SK-N-SH (cell line): ENCODE results near the gene ZNF18. TPM values are rescaled to one million over a fixed set of nuclear protein-coding genes. Genes with fewer than 3 reads are reported as not detected.
A peak's percentile ranks its signal among the peaks of the same experiment; 100 is the strongest.

Experiments
- CTCF ChIA-PET: fragments of 300-600, 350-600 bp; formaldehyde crosslinking; extraction: SDS; loops from one replicate; lab custom pipeline; 2021; lab: Yijun Ruan, JAX
- POLR2A ChIA-PET: fragments of 350-600 bp; sonication (Branson Sonifier 250); formaldehyde crosslinking; extraction: SDS; loops from one replicate; lab custom pipeline; 2020; ENCODE audit warnings: antibody characterized with exemption, inconsistent platforms; lab: Yijun Ruan, JAX
- DNase-seq: peaks from one replicate; pipeline ENCODE4 v3.0.0; 2012
- H2AFZ ChIP-seq: fragments of 200-600 bp; sonication (generic); 2 replicates; pipeline ENCODE4 v1.8.1; 2016; ENCODE audit warnings: antibody characterized with exemption, mild to moderate bottlenecking, low read depth
- H3F3A ChIP-seq: fragments of 200-600 bp; sonication (generic); replicated peaks from 2 replicates; pipeline ENCODE3; 2016; ENCODE audit warnings: antibody characterized with exemption, mild to moderate bottlenecking; ENCODE audit not compliant: insufficient read depth
- H3K27ac ChIP-seq, 2 experiments: fragments of 200-500 bp in 1 of 2; fragments of 200-600 bp in 1 of 2; sonication (Bioruptor generic) in 1 of 2; sonication (generic), shearing (Covaris generic) in 1 of 2; 2 replicates each; pipeline versions ENCODE4 v1.5.1 to v1.6.1; 2014 to 2016; ENCODE audit warnings: low read depth in 2 of 2, inconsistent platforms in 1 of 2, low read length in 1 of 2, mild to moderate bottlenecking in 1 of 2, mixed read lengths in 1 of 2
- H3K27me3 ChIP-seq: fragments of 200-600 bp; sonication (generic), shearing (Covaris generic); 2 replicates; pipeline ENCODE4 v1.6.1; 2016; ENCODE audit warnings: mixed run types; ENCODE audit not compliant: insufficient read depth
- H3K36me3 ChIP-seq, 2 experiments: fragments of 200-500 bp in 1 of 2; fragments of 200-600 bp in 1 of 2; sonication (Bioruptor generic) in 1 of 2; sonication (generic) in 1 of 2; replicated peaks in 1 of 2; 2 replicates each; pipeline versions ENCODE3 to v1.5.1; 2014 to 2016; ENCODE audit warnings: low read length in 1 of 2, mild to moderate bottlenecking in 1 of 2; ENCODE audit not compliant: insufficient read depth in 2 of 2, control insufficient read depth in 1 of 2
- H3K4me1 ChIP-seq, 2 experiments: fragments of 200-500 bp in 1 of 2; fragments of 200-600 bp in 1 of 2; sonication (Bioruptor generic) in 1 of 2; sonication (generic), shearing (Covaris generic) in 1 of 2; 2 replicates each; pipeline versions ENCODE4 v1.5.1 to v1.6.1; 2014 to 2016; ENCODE audit warnings: low read depth in 1 of 2, low read length in 1 of 2, mixed run types in 1 of 2; ENCODE audit not compliant: insufficient read depth in 2 of 2, control insufficient read depth in 1 of 2
- H3K4me2 ChIP-seq: fragments of 200-600 bp; sonication (generic), shearing (Covaris generic); 2 replicates; pipeline ENCODE4 v1.6.1; 2017; ENCODE audit warnings: mixed run types
- H3K4me3 ChIP-seq, 2 experiments: fragments of 200-500 bp in 1 of 2; fragments of 200-600 bp in 1 of 2; sonication (Bioruptor generic) in 1 of 2; sonication (generic), shearing (Covaris generic) in 1 of 2; 2 replicates each; pipeline versions ENCODE4 v1.5.1 to v1.8.1; 2014 to 2016; ENCODE audit warnings: low read depth in 2 of 2, inconsistent platforms in 1 of 2, low read length in 1 of 2, mild to moderate bottlenecking in 1 of 2, mixed read lengths in 1 of 2, moderate library complexity in 1 of 2
- H3K79me2 ChIP-seq: fragments of 200-600 bp; sonication (generic); 2 replicates; pipeline ENCODE4 v1.8.1; 2017; ENCODE audit warnings: mild to moderate bottlenecking; ENCODE audit not compliant: insufficient read depth
- H3K9ac ChIP-seq: fragments of 200-600 bp; sonication (generic); 2 replicates; pipeline ENCODE4 v1.6.1; 2017; ENCODE audit warnings: mixed run types
- H3K9me2 ChIP-seq: fragments of 200-600 bp; sonication (generic); 2 replicates; pipeline ENCODE4 v1.6.1; 2017; ENCODE audit warnings: mixed run types
- H3K9me3 ChIP-seq: fragments of 200-600 bp; sonication (generic); 2 replicates; pipeline ENCODE4 v1.6.1; 2017; ENCODE audit warnings: mixed run types, mild to moderate bottlenecking, moderate library complexity
- H4K20me1 ChIP-seq: fragments of 200-600 bp; sonication (generic); 2 replicates; pipeline ENCODE4 v1.6.1; 2017; ENCODE audit warnings: mild to moderate bottlenecking, mixed run types; ENCODE audit not compliant: insufficient read depth
- CHD2 ChIP-seq: fragments of 150-350 bp; IDR thresholded peaks from 2 replicates; pipeline ENCODE4 v1.6.1; 2018; ENCODE audit warnings: low read length; ENCODE audit not compliant: partially characterized antibody
- ELF1 ChIP-seq: IDR thresholded peaks from 2 replicates; pipeline ENCODE4 v1.4.0; 2012
- FOSL2 ChIP-seq: IDR thresholded peaks from 2 replicates; pipeline ENCODE4 v1.4.0; 2012; ENCODE audit warnings: low read depth, mild to moderate bottlenecking, moderate library complexity, borderline replicate concordance
- FOXJ3 ChIP-seq: sonication (generic); formaldehyde crosslinking; IDR thresholded peaks from 2 replicates; pipeline ENCODE4 v1.5.1; 2020; ENCODE audit warnings: mild to moderate bottlenecking, missing genetic modification reagents
- GABPA ChIP-seq: IDR thresholded peaks from 2 replicates; pipeline ENCODE4 v1.4.0; 2012; ENCODE audit warnings: low read depth, mild to moderate bottlenecking
- JUND ChIP-seq: IDR thresholded peaks from 2 replicates; pipeline ENCODE4 v1.4.0; 2012
- MEF2A ChIP-seq: IDR thresholded peaks from 2 replicates; pipeline ENCODE4 v1.4.0; 2012; ENCODE audit warnings: low read depth, borderline replicate concordance
- MXI1 ChIP-seq: IDR thresholded peaks from 2 replicates; pipeline ENCODE4 v1.6.1; 2012; ENCODE audit warnings: mild to moderate bottlenecking, low read depth, low read length, improper control_type of control experiment
- NFIC ChIP-seq: IDR thresholded peaks from 2 replicates; pipeline ENCODE4 v1.4.0; 2012; ENCODE audit warnings: borderline replicate concordance
- NRF1 ChIP-seq: IDR thresholded peaks from 2 replicates; pipeline ENCODE4 v1.6.1; 2012; ENCODE audit warnings: low read depth, mild to moderate bottlenecking, low read length
- POLR2AphosphoS5 ChIP-seq: IDR thresholded peaks from 2 replicates; pipeline ENCODE4 v1.6.1; 2012; ENCODE audit warnings: low read depth, low read length
- RCOR1 ChIP-seq: fragments of 150-350 bp; IDR thresholded peaks from 2 replicates; pipeline ENCODE4 v1.6.1; 2017; ENCODE audit warnings: antibody characterized with exemption, low read length
- SMC3 ChIP-seq: IDR thresholded peaks from 2 replicates; pipeline ENCODE4 v1.6.1; 2012; ENCODE audit warnings: low read depth, low read length, improper control_type of control experiment
- TCF12 ChIP-seq: IDR thresholded peaks from 2 replicates; pipeline ENCODE4 v1.4.0; 2012
- YY1 ChIP-seq: IDR thresholded peaks from 2 replicates; pipeline ENCODE4 v1.4.0; 2012; ENCODE audit warnings: low read depth, mild to moderate bottlenecking
- WGBS: methylation state at CpG from one replicate; pipeline ENCODE4 v1.1.6; 2017; ENCODE audit warnings: low lambda C conversion rate; 5-methylcytosine and 5-hydroxymethylcytosine counted together
- polyA plus RNA-seq, 3 experiments: library from polyadenylated mRNA; depleted of rRNA; stranded (reverse); fragments of >200 nt; gene quantifications; 2 replicates each; pipeline ENCODE4 v1.2.3, GENCODE V29; 2012
- TF ChIP-seq, protein P1 (sequence below): fragments of 150-350 bp; IDR thresholded peaks from 2 replicates; pipeline ENCODE4 v1.6.1; 2017; ENCODE audit warnings: antibody characterized with exemption, low read length, low read depth, borderline replicate concordance
- TF ChIP-seq, protein P2 (sequence below): fragments of 150-350 bp; IDR thresholded peaks from 2 replicates; pipeline ENCODE4 v1.6.1; 2016; ENCODE audit warnings: mild to moderate bottlenecking, low read depth, low read length
- TF ChIP-seq, protein P3 (sequence below): IDR thresholded peaks from 2 replicates; pipeline ENCODE4 v1.6.1; 2012; ENCODE audit warnings: mild to moderate bottlenecking, low read depth, low read length, moderate library complexity

ZNF18 gene
- polyA plus RNA-seq, 1 of the 3 experiments (the other 2 are of a cell fraction): 3.2 TPM

DNA sequence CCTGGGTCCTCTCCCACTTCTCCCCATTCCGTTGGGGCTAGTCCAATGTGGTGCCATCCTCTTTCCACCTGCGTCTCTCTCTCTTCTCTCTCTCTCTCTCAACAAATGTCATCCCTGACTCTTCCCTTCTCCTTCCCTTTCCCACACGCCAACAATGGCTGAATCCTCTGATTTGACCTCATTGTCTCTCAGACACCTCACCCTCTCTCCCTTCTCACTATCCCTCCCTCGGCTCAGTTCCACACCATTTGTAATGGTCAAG is 628 bp upstream of the ZNF18 start:
- peak overlapping the region; percentile 87 to 90 for H3K27ac ChIP-seq
- H3F3A ChIP-seq: peaks cover 8% of the 10 kb centered on the region
- ChIA-PET POLR2A (interaction anchor here (1.3 to 2.6 kb wide), 3 partner anchors 23 to 1020 kb away, joined by 3 to 39 read pairs (median 5); partner anchors contain the start of genes ELAC2 and MAP2K4), CTCF (interaction anchor here (1.0 to 2.6 kb wide), 4 partner anchors 9 to 15 kb away, joined by 3 to 8 read pairs (median 4); no protein-coding TSS in a partner anchor)
- H3K4me3 ChIP-seq: peak overlapping the region; percentile 90 to 91
- no peak for TF ChIP-seq JUND
- TF ChIP-seq MEF2A: no peak
- no peak for TF ChIP-seq TCF12
- TF ChIP-seq MXI1: no peak
- no peak for TF ChIP-seq POLR2AphosphoS5
- TF ChIP-seq FOXJ3 (CRISPR knock-in tag): no peak
- TF ChIP-seq YY1: no peak
- no peak for TF ChIP-seq NRF1
- no peak for TF ChIP-seq FOSL2
- TF ChIP-seq GABPA: no peak
- TF ChIP-seq, protein P1, sequence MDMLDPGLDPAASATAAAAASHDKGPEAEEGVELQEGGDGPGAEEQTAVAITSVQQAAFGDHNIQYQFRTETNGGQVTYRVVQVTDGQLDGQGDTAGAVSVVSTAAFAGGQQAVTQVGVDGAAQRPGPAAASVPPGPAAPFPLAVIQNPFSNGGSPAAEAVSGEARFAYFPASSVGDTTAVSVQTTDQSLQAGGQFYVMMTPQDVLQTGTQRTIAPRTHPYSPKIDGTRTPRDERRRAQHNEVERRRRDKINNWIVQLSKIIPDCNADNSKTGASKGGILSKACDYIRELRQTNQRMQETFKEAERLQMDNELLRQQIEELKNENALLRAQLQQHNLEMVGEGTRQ: no peak
- TF ChIP-seq, protein P2, sequence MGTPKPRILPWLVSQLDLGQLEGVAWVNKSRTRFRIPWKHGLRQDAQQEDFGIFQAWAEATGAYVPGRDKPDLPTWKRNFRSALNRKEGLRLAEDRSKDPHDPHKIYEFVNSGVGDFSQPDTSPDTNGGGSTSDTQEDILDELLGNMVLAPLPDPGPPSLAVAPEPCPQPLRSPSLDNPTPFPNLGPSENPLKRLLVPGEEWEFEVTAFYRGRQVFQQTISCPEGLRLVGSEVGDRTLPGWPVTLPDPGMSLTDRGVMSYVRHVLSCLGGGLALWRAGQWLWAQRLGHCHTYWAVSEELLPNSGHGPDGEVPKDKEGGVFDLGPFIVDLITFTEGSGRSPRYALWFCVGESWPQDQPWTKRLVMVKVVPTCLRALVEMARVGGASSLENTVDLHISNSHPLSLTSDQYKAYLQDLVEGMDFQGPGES: no peak
- no peak for TF ChIP-seq CHD2
- no peak for TF ChIP-seq SMC3
- no peak for TF ChIP-seq RCOR1
- TF ChIP-seq NFIC: no peak
- TF ChIP-seq, protein P3, sequence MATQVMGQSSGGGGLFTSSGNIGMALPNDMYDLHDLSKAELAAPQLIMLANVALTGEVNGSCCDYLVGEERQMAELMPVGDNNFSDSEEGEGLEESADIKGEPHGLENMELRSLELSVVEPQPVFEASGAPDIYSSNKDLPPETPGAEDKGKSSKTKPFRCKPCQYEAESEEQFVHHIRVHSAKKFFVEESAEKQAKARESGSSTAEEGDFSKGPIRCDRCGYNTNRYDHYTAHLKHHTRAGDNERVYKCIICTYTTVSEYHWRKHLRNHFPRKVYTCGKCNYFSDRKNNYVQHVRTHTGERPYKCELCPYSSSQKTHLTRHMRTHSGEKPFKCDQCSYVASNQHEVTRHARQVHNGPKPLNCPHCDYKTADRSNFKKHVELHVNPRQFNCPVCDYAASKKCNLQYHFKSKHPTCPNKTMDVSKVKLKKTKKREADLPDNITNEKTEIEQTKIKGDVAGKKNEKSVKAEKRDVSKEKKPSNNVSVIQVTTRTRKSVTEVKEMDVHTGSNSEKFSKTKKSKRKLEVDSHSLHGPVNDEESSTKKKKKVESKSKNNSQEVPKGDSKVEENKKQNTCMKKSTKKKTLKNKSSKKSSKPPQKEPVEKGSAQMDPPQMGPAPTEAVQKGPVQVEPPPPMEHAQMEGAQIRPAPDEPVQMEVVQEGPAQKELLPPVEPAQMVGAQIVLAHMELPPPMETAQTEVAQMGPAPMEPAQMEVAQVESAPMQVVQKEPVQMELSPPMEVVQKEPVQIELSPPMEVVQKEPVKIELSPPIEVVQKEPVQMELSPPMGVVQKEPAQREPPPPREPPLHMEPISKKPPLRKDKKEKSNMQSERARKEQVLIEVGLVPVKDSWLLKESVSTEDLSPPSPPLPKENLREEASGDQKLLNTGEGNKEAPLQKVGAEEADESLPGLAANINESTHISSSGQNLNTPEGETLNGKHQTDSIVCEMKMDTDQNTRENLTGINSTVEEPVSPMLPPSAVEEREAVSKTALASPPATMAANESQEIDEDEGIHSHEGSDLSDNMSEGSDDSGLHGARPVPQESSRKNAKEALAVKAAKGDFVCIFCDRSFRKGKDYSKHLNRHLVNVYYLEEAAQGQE: no peak
- no peak for TF ChIP-seq ELF1
- peaks cover 0 to 2% of the 10 kb centered on the region in 2 experiments for H3K36me3 ChIP-seq
- no peaks in the 10 kb centered on the region for H3K9me3 ChIP-seq
- H4K20me1 ChIP-seq: no peaks in the 10 kb centered on the region
- H2AFZ ChIP-seq: peak overlapping the region; percentile 96
- H3K4me2 ChIP-seq: peak overlapping the region; percentile 86
- no peak for DNase-seq
- no peaks in the 10 kb centered on the region for H3K9me2 ChIP-seq
- H3K79me2 ChIP-seq: peaks cover 5% of the 10 kb centered on the region; the same call in 1 of the 2 replicates
- peak overlapping the region; percentile 84 for H3K9ac ChIP-seq
- H3K4me1 ChIP-seq: peaks cover 5 to 8% of the 10 kb centered on the region in 2 experiments; a peak in 2 of 4 replicates
- WGBS: 54% methylated on average over 4 of the region's 4 CpGs
- H3K27me3 ChIP-seq: no peaks in the 10 kb centered on the region
